PC-9 (cell line): Measurements from ENCODE around the gene PRR5. TPM values are rescaled to one million over a fixed set of nuclear protein-coding genes. Genes with fewer than 3 reads are reported as not detected.

Source experiments
- BruUV-seq: library from RNA; stranded (reverse); fragments of 400-500 nt; replicated peaks from 2 replicates; lab custom pipeline; 2021; lab: Mats Ljungman, UMichigan
- CTCF ChIA-PET: fragments of 300-600 bp; sonication (Branson Sonifier 250); formaldehyde crosslinking; loops from one replicate; lab custom pipeline; 2022; ENCODE audit warnings: antibody characterized with exemption; lab: Charles Lee
- POLR2A ChIA-PET: fragments of 300-600 bp; sonication (Branson Sonifier 250); formaldehyde crosslinking; loops from one replicate; lab custom pipeline; 2022; ENCODE audit warnings: antibody characterized with exemption; ENCODE audit not compliant: unreplicated experiment; lab: Charles Lee
- DNase-seq, 2 experiments: peaks; one replicate each; pipeline versions ENCODE4 v3.0.0 to v3.0.0-alpha.2; 2015 to 2022; ENCODE audit warnings: mixed read lengths in 1 of 2
- H2AFZ ChIP-seq: fragments of 200-600 bp; sonication (generic); 2 replicates; pipeline ENCODE4 v1.8.1; 2017; ENCODE audit warnings: antibody characterized with exemption
- H3F3A ChIP-seq: fragments of 200-600 bp; sonication (generic); 2 replicates; pipeline ENCODE4 v1.8.1; 2017; ENCODE audit warnings: antibody characterized with exemption, mild to moderate bottlenecking, low read depth; ENCODE audit not compliant: insufficient read depth
- H3K27ac ChIP-seq: fragments of 200-600 bp; sonication (generic); 2 replicates; pipeline ENCODE4 v1.6.1; 2016; ENCODE audit warnings: mixed run types
- H3K27me3 ChIP-seq: fragments of 200-600 bp; sonication (generic); 2 replicates; pipeline ENCODE4 v1.6.1; 2016; ENCODE audit warnings: low read depth, mixed run types; ENCODE audit not compliant: insufficient read depth
- H3K36me3 ChIP-seq: fragments of 200-600 bp; sonication (generic); 2 replicates; pipeline ENCODE4 v1.6.1; 2016; ENCODE audit warnings: low read depth, mixed run types
- H3K4me1 ChIP-seq: fragments of 200-600 bp; sonication (generic); replicated peaks from 2 replicates; pipeline ENCODE4 v1.6.1; 2016; ENCODE audit warnings: mixed run types; ENCODE audit not compliant: insufficient read depth
- H3K4me2 ChIP-seq: fragments of 200-600 bp; sonication (generic); 2 replicates; pipeline ENCODE4 v1.6.1; 2017; ENCODE audit warnings: mixed run types
- H3K4me3 ChIP-seq: fragments of 200-600 bp; sonication (generic); 2 replicates; pipeline ENCODE4 v1.6.1; 2016; ENCODE audit warnings: mixed run types
- H3K79me2 ChIP-seq: fragments of 200-600 bp; sonication (generic); 2 replicates; pipeline ENCODE4 v1.6.1; 2017; ENCODE audit warnings: low read depth, mixed run types
- H3K9me2 ChIP-seq: fragments of 200-600 bp; sonication (generic); 2 replicates; pipeline ENCODE4 v1.8.1; 2017; ENCODE audit warnings: mild to moderate bottlenecking; ENCODE audit not compliant: insufficient read depth
- H3K9me3 ChIP-seq: fragments of 200-600 bp; sonication (generic); 2 replicates; pipeline ENCODE4 v1.8.1; 2016; ENCODE audit warnings: low read depth; ENCODE audit not compliant: insufficient read depth
- H4K20me1 ChIP-seq: fragments of 200-600 bp; sonication (generic); 2 replicates; pipeline ENCODE4 v1.8.1; 2017; ENCODE audit not compliant: insufficient read depth
- EZH2 ChIP-seq: fragments of 200-600 bp; sonication (generic); IDR thresholded peaks from 2 replicates; pipeline ENCODE4 v1.8.0; 2017; ENCODE audit warnings: antibody characterized with exemption, low read depth
- intact Hi-C: fragments of 100-400 bp; cut with micrococcal nuclease; formaldehyde crosslinking; loops from one replicate; pipeline ENCODE4 v1.10.0; 2022; ENCODE audit not compliant: unreplicated experiment
- total RNA-seq: library from RNA; stranded (reverse); gene quantifications from 2 replicates; pipeline ENCODE4 v1.2.3, GENCODE V29; 2021
- TF ChIP-seq, protein P1 (sequence below): fragments of 200-600 bp; sonication (generic); conservative IDR thresholded peaks from 2 replicates; pipeline ENCODE4 v1.6.1; 2017; ENCODE audit warnings: mixed run types, antibody characterized with exemption, mild to moderate bottlenecking, moderate library complexity

The PRR5 gene
- total RNA-seq, 1 experiment from 2014 or later = 22.1 TPM

DNA sequence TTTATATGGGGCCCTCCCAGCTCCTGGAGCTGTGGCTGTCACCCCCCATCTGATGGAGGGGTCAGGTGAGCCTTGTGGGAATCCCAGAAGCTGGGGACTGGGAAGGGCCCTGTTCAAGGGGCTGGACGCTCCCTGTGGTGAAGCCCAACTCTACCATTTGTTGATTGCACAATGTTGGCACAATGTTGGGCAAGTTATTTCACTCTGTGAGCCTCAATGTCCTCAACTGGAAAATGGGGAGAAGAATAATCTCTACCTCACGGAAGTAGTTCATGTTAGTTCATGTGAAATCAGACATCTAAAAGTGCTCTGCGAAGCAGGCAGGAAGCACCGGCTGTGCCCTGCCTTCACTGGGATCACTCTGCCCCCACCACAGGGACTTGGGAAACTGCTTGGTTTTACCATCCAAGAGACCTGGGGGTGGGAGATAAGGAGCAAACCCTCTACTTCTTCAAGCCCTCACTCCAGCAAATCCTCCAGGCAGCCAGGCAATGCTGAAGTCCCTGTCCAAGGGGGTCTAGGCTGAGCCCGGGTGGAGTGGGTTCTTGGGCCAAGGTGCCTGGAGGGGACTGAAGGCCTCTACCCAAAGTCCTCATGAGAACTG lies 715 bp upstream of the PRR5 start:
- Histone ChIP-seq H3K4me3 (no peak overlapping the region; the same call in 1 of the 2 replicates), H3K4me2 (peak overlapping the region; percentile 70), H3K9me3 (no peaks in the 10 kb centered on the region), H3K27me3 (0 out of 2 replicates have a peak, but pooled peaks cover 6% of the 10 kb centered on the region), H3F3A (peaks cover 27% of the 10 kb centered on the region), H3K4me1 (peaks cover 8% of the 10 kb centered on the region; the same call in 1 of the 2 replicates), H3K27ac (no peak overlapping the region), H4K20me1 (peaks cover 4% of the 10 kb centered on the region; the same call in 1 of the 2 replicates), H2AFZ (peak overlapping the region; percentile 56), H3K36me3 (no peaks in the 10 kb centered on the region), H3K79me2 (peaks cover 4% of the 10 kb centered on the region; the same call in 1 of the 2 replicates), H3K9me2 (no peaks in the 10 kb centered on the region)
- CTCF ChIA-PET = no interaction called here
- BruUV-seq = no TSS peak
- POLR2A ChIA-PET = no interaction called here
- DNase-seq = no peak
- intact Hi-C loops = no loop called here
- no peak for TF ChIP-seq EZH2
- TF ChIP-seq, protein P1, sequence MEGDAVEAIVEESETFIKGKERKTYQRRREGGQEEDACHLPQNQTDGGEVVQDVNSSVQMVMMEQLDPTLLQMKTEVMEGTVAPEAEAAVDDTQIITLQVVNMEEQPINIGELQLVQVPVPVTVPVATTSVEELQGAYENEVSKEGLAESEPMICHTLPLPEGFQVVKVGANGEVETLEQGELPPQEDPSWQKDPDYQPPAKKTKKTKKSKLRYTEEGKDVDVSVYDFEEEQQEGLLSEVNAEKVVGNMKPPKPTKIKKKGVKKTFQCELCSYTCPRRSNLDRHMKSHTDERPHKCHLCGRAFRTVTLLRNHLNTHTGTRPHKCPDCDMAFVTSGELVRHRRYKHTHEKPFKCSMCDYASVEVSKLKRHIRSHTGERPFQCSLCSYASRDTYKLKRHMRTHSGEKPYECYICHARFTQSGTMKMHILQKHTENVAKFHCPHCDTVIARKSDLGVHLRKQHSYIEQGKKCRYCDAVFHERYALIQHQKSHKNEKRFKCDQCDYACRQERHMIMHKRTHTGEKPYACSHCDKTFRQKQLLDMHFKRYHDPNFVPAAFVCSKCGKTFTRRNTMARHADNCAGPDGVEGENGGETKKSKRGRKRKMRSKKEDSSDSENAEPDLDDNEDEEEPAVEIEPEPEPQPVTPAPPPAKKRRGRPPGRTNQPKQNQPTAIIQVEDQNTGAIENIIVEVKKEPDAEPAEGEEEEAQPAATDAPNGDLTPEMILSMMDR = no peak

GRCh38 chr22:44702479-44703198 lies 635 bp downstream of the PRR5 start:
- Histone ChIP-seq H3K36me3 (no peaks in the 10 kb centered on the region), H3K4me1 (peaks cover 8% of the 10 kb centered on the region; the same call in 1 of the 2 replicates), H3K27ac (no peak overlapping the region), H3K27me3 (0 out of 2 replicates have a peak, but pooled peaks cover 6% of the 10 kb centered on the region), H3F3A (peaks cover 26% of the 10 kb centered on the region), H3K4me2 (peak overlapping the region; percentile 98), H3K9me2 (no peaks in the 10 kb centered on the region), H4K20me1 (peaks cover 7% of the 10 kb centered on the region; the same call in 1 of the 2 replicates), H3K4me3 (peak overlapping the region; percentile 92), H3K79me2 (peaks cover 4% of the 10 kb centered on the region; the same call in 1 of the 2 replicates), H3K9me3 (no peaks in the 10 kb centered on the region), H2AFZ (peak overlapping the region; percentile 85)
- peak; percentile 54 to 59 for DNase-seq
- intact Hi-C loops = no loop called here
- TF ChIP-seq EZH2 = no peak
- TF ChIP-seq, protein P1 = no peak; the same call in 1 of the 2 replicates
- no TSS peak for BruUV-seq
- POLR2A ChIA-PET = interaction anchor here (0.8 kb wide), 1 partner anchor 463 kb away, joined by 3 read pairs; no protein-coding TSS in a partner anchor
- CTCF ChIA-PET = no interaction called here

DNA sequence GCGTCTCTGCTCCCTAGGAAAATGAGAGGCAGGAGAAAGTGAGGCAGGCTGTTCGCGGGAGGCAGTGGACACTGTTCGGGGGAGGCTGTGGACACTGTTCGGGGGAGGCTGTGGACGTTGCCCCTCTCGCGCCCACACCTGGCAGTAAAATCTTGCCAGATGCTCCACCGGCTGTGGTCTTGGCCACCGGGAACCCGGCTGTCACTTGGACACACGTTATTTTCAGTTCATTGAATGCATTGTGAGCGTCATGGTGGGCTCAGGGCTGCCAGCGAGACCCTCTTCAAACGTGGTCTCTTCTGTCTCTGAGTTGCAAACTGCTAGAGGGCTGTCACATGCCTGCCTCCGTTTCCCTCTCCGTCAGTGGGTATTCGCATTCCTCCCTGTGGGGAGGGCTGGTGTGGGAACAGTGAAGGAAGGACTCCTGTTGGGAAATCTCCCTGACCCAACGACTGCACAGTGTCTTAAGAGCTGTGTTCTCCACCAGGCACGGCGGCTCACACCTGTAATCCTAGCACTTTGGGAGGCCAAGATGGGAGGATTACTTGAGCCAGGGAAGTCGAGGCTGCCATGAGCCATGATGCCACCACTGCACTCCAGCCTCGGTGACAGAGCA lies 1.4 kb downstream of the PRR5 start:
- DNase-seq = no peak
- peaks cover 8% of the 10 kb centered on the region; the same call in 1 of the 2 replicates for H3K4me1 ChIP-seq
- H3K9me3 ChIP-seq = no peaks in the 10 kb centered on the region
- BruUV-seq = TSS peak; percentile 29
- H3K4me2 ChIP-seq = peak overlapping the region; percentile 98
- 0 out of 2 replicates have a peak, but pooled peaks cover 6% of the 10 kb centered on the region for H3K27me3 ChIP-seq
- no peak overlapping the region for H3K27ac ChIP-seq
- H3K36me3 ChIP-seq = no peaks in the 10 kb centered on the region
- H4K20me1 ChIP-seq = peaks cover 7% of the 10 kb centered on the region; the same call in 1 of the 2 replicates
- H3F3A ChIP-seq = peaks cover 26% of the 10 kb centered on the region
- no peaks in the 10 kb centered on the region for H3K9me2 ChIP-seq
- H3K4me3 ChIP-seq = peak overlapping the region; percentile 92
- intact Hi-C loops = no loop called here
- H3K79me2 ChIP-seq = peaks cover 4% of the 10 kb centered on the region; the same call in 1 of the 2 replicates
- H2AFZ ChIP-seq = 0 out of 2 replicates have a peak overlapping the region, but pooled peaks have one; percentile 85
- ChIA-PET CTCF (no interaction called here), POLR2A (no interaction called here)
- TF ChIP-seq, protein P1 = no peak; the same call in 1 of the 2 replicates
- no peak for TF ChIP-seq EZH2
